Chondrocyte (in vitro differentiated cells): ENCODE measurements around the gene DENND1A. TPM values are rescaled to one million over a fixed set of nuclear protein-coding genes. Genes with fewer than 3 reads are reported as not detected.

Experiments
- DNase-seq: peaks from one replicate; pipeline ENCODE4 v3.0.0; 2021; ENCODE audit warnings: mixed read lengths, low spot score
- H3K27ac Mint-ChIP-seq: one replicate; pipeline ENCODE4 v1.8.0; 2021; ENCODE audit warnings: mild to moderate bottlenecking, moderate library complexity, mixed read lengths; ENCODE audit not compliant: unreplicated experiment
- H3K27me3 Mint-ChIP-seq: 2 replicates; pipeline ENCODE4 v1.8.0; 2021; ENCODE audit warnings: low read depth, mixed read lengths
- H3K36me3 Mint-ChIP-seq: 2 replicates; pipeline ENCODE4 v1.8.0; 2021; ENCODE audit warnings: low read depth, mixed read lengths
- H3K4me1 Mint-ChIP-seq: 2 replicates; pipeline ENCODE4 v1.8.0; 2021; ENCODE audit warnings: low read depth, mild to moderate bottlenecking, mixed read lengths
- H3K4me3 Mint-ChIP-seq: one replicate; pipeline ENCODE4 v1.8.0; 2021; ENCODE audit warnings: mild to moderate bottlenecking, moderate library complexity, mixed read lengths; ENCODE audit not compliant: unreplicated experiment
- H3K9me3 Mint-ChIP-seq: 2 replicates; pipeline ENCODE4 v1.8.0; 2021; ENCODE audit warnings: low read depth, mixed read lengths
- CTCF ChIP-seq: fragments of 200-600 bp; sonication (generic); IDR thresholded peaks from 2 replicates; pipeline ENCODE4 v1.5.0; 2021; ENCODE audit warnings: antibody characterized with exemption, mild to moderate bottlenecking, moderate library complexity
- microRNA-seq: library from miRNA; unstranded; fragments of <30 nt; microRNA quantifications from one replicate; pipeline ENCODE4 v1.2.0, GENCODE V29; 2020; ENCODE audit warnings: borderline number of aligned reads
- total RNA-seq: library from RNA; stranded (reverse); gene quantifications from 3 replicates; pipeline ENCODE4 v1.2.1, GENCODE V29; 2021

Gene DENND1A
- total RNA-seq, 1 donor from 2014 or later = 15.3 TPM

- Mint-ChIP-seq H3K4me3 (no peak overlapping the region), H3K27me3 (no peaks in the 10 kb centered on the region), H3K9me3 (no peaks in the 10 kb centered on the region), H3K4me1 (peaks cover 22% of the 10 kb centered on the region), H3K36me3 (no peaks in the 10 kb centered on the region), H3K27ac (no peak overlapping the region)
- no peak for TF ChIP-seq CTCF
- DNase-seq = no peak
These were observed 598.4 kb downstream of the DENND1A start for GRCh38 chr9:123331346-123332060.

Small RNA genes lying within 50 kb of the gene (microRNA-seq; reads per million reads assigned to microRNA genes)
- gene MIR601 = not detected
- gene MIR7150 = not detected

Other genes starting within 250 kb of the DENND1A start
- gene LHX2, start 81.6 kb upstream of the DENND1A start, total RNA-seq = 0.20 TPM in 1 of 3 replicates, not detected in the others